Measurements from ENCODE around the gene KRTAP13-2. TPM values are rescaled to one million over a fixed set of nuclear protein-coding genes. Genes with fewer than 3 reads are reported as not detected.

The KRTAP13-2 gene
- total RNA-seq, 1 donor from 2014 or later = not detected

GRCh38 chr21:30326390-30326789 is 45.7 kb downstream of the KRTAP13-2 start:
- DNase-seq (ENCODE audit: low spot score) = no peak

Other genes starting within 250 kb of the KRTAP13-2 start
- not detected for gene CLDN17, start 205.5 kb downstream of the KRTAP13-2 start, total RNA-seq
- gene CLDN8, start 156.2 kb downstream of the KRTAP13-2 start, total RNA-seq = 1.8 TPM
- not detected for gene KRTAP24-1, start 89.3 kb downstream of the KRTAP13-2 start, total RNA-seq
- not detected for gene KRTAP25-1, start 82.8 kb downstream of the KRTAP13-2 start, total RNA-seq
- gene KRTAP26-1, start 52.0 kb downstream of the KRTAP13-2 start, total RNA-seq = not detected
- not detected for gene KRTAP27-1, start 34.6 kb downstream of the KRTAP13-2 start, total RNA-seq
- gene KRTAP23-1, start 23.7 kb downstream of the KRTAP13-2 start, total RNA-seq = not detected
- not detected for gene KRTAP13-1, start 23.8 kb upstream of the KRTAP13-2 start, total RNA-seq
- not detected for gene KRTAP13-3, start 53.7 kb upstream of the KRTAP13-2 start, total RNA-seq
- not detected for gene KRTAP13-4, start 57.9 kb upstream of the KRTAP13-2 start, total RNA-seq
- gene KRTAP15-1, start 68.0 kb upstream of the KRTAP13-2 start, total RNA-seq = not detected
- gene KRTAP19-1, start 108.1 kb upstream of the KRTAP13-2 start, total RNA-seq = not detected
- gene KRTAP19-2, start 115.2 kb upstream of the KRTAP13-2 start, total RNA-seq = not detected
- gene KRTAP19-3, start 119.7 kb upstream of the KRTAP13-2 start, total RNA-seq = not detected
- gene KRTAP19-4, start 124.9 kb upstream of the KRTAP13-2 start, total RNA-seq = not detected
- not detected for gene KRTAP19-5, start 129.9 kb upstream of the KRTAP13-2 start, total RNA-seq
- not detected for gene KRTAP19-6, start 169.6 kb upstream of the KRTAP13-2 start, total RNA-seq
- not detected for gene KRTAP19-7, start 189.0 kb upstream of the KRTAP13-2 start, total RNA-seq
- gene KRTAP22-2, start 218.1 kb upstream of the KRTAP13-2 start, total RNA-seq = not detected
- not detected for gene KRTAP6-3, start 220.2 kb upstream of the KRTAP13-2 start, total RNA-seq
- not detected for gene KRTAP6-2, start 226.6 kb upstream of the KRTAP13-2 start, total RNA-seq
- not detected for gene KRTAP22-1, start 228.8 kb upstream of the KRTAP13-2 start, total RNA-seq
- gene KRTAP6-1, start 241.7 kb upstream of the KRTAP13-2 start, total RNA-seq = not detected
- not detected for gene KRTAP20-1, start 244.2 kb upstream of the KRTAP13-2 start, total RNA-seq
- gene KRTAP20-4, start 248.4 kb upstream of the KRTAP13-2 start, total RNA-seq = not detected

Data from ureter (tissue), 1 donor.